ENCODE measurements around the gene FARP1. TPM values are rescaled to one million over a fixed set of nuclear protein-coding genes. Genes with fewer than 3 reads are reported as not detected.

FARP1 gene
- total RNA-seq, 4 donors from 2014 or later, result 103 to 172 (median 129) TPM

DNA sequence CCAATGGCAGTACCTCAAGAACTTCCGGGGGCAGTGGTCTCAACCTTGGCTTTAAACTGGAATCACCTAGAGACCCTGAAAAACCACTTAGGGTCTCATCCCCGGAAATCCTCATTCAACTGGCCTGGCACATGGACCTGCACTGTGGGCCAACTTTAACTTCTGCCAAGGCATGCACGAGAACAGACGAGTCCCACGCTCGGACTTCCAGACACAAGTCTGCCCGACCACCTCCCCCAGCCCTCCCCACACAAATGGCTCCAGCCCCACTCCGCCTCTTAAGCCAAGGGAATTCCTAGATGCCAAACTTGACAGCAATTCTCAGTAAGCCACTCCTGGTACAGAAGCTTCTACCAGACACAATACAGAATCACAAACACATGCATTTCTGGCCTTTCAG, 320.1 kb downstream of the FARP1 start:
- intact Hi-C loops (cut with DNase I), result no loop called here
- TF ChIP-seq, protein P1, sequence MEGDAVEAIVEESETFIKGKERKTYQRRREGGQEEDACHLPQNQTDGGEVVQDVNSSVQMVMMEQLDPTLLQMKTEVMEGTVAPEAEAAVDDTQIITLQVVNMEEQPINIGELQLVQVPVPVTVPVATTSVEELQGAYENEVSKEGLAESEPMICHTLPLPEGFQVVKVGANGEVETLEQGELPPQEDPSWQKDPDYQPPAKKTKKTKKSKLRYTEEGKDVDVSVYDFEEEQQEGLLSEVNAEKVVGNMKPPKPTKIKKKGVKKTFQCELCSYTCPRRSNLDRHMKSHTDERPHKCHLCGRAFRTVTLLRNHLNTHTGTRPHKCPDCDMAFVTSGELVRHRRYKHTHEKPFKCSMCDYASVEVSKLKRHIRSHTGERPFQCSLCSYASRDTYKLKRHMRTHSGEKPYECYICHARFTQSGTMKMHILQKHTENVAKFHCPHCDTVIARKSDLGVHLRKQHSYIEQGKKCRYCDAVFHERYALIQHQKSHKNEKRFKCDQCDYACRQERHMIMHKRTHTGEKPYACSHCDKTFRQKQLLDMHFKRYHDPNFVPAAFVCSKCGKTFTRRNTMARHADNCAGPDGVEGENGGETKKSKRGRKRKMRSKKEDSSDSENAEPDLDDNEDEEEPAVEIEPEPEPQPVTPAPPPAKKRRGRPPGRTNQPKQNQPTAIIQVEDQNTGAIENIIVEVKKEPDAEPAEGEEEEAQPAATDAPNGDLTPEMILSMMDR (IDR thresholded peaks at IDR 0.05), result no peak
- no peak for TF ChIP-seq POLR2A (IDR thresholded peaks at IDR 0.05)
- Histone ChIP-seq H3K4me3 (replicated peaks in 1 of 3) (no peak overlapping the region), H3K27ac (peak overlapping the region; percentile 1 to 64 (median 2)), H3K27me3 (no peaks in the 10 kb centered on the region), H3K9me3 (no peaks in the 10 kb centered on the region), H3K36me3 (peaks cover 19 to 20% of the 10 kb centered on the region in 2 donors), H3K4me1 (peaks cover 10 to 20% of the 10 kb centered on the region in 2 donors)
- DNase-seq, result no peak
- 73 to 87% methylated on average over 4 to 8 of the region's 8 CpGs for WGBS, 2 donors

DNA sequence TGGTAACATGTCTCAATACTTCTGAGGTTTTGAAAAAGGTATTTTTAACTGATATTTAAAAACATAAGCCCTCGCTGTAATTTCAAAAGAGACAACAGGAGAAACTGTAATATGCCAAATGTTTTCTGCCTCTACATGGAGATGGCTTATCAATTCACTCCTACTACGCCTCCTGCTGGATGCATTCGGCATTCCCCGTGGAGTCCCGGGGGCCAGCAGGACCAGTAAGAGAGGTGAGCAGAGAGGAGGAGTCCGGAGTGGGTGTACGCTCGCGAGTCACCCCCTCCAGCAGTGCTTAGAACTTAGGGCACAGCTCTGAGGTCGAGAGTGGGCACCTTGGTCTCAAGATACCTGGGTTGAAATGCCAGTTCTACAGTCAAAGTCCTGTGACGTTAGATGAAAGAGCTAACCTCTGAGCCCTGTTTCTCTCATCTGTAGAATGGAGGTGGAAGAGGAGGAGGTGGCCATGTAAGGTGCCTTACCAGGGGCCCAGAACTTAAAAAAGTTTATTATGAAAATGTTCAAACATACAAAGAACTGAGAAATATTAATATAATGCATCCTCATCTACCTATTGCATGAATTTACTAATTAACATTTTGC, 323.8 kb downstream of the FARP1 start:
- H3K27ac ChIP-seq, result no peak overlapping the region
- no peaks in the 10 kb centered on the region for H3K27me3 ChIP-seq
- intact Hi-C loops (cut with DNase I), result no loop called here
- H3K4me3 ChIP-seq (replicated peaks in 1 of 3), result no peak overlapping the region
- WGBS, 2 donors, result 58 to 63% methylated on average over 11 of the region's 11 CpGs
- no peak for TF ChIP-seq POLR2A (IDR thresholded peaks at IDR 0.05)
- TF ChIP-seq, protein P1 (IDR thresholded peaks at IDR 0.05), result peak in 4 of 6 experiments; percentile 38 to 59 (median 46)
- peaks cover 10 to 20% of the 10 kb centered on the region in 2 donors for H3K4me1 ChIP-seq
- peaks cover 3 to 4% of the 10 kb centered on the region in 2 donors for H3K36me3 ChIP-seq
- no peaks in the 10 kb centered on the region for H3K9me3 ChIP-seq
- DNase-seq, result peak in 1 of 2 donors; percentile 48

DNA sequence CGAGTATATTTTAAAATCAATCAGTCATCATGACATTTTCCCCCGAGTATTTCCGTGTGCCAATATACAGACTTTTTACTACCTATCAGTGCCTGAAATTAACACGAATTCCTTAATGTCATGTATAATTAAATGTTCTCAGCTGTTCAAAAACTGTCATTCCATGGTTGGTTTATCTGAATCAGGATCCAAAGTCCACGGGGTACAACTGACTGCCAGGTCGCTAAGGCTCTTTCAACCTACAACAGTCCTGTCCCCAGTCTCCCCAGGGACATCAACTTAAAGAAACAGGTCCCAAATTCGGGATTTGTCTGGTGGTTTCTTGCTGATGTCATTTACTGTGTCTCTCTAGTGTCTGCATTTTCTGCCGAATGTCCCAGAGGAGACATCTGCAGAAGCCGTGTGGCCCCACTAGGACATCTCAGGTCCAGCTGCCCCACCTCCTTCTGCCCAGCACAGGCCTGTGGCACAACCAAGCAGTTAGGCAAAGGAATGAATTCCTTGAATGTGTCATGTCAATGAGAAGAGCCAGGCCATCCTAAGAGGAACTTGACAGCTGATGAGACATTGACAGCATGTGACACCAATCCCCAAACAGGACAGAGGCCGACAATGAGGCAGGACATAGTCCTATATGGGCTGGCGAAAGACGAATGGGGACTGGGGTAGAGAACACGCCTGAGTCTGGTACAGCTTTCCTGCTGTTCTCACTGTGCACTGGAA, 324.5 kb downstream of the FARP1 start:
- Histone ChIP-seq H3K4me3 (replicated peaks in 1 of 3) (no peak overlapping the region), H3K4me1 (peaks cover 10 to 15% of the 10 kb centered on the region in 2 donors), H3K27me3 (no peaks in the 10 kb centered on the region), H3K36me3 (peaks cover 3 to 8% of the 10 kb centered on the region in 2 donors), H3K27ac (no peak overlapping the region), H3K9me3 (no peaks in the 10 kb centered on the region)
- no peak for DNase-seq
- 88 to 90% methylated on average over 11 to 13 of the region's 13 CpGs for WGBS, 2 donors
- TF ChIP-seq POLR2A (IDR thresholded peaks at IDR 0.05), result no peak
- TF ChIP-seq, protein P1 (IDR thresholded peaks at IDR 0.05), result no peak
- intact Hi-C loops (cut with DNase I), result no loop called here

DNA sequence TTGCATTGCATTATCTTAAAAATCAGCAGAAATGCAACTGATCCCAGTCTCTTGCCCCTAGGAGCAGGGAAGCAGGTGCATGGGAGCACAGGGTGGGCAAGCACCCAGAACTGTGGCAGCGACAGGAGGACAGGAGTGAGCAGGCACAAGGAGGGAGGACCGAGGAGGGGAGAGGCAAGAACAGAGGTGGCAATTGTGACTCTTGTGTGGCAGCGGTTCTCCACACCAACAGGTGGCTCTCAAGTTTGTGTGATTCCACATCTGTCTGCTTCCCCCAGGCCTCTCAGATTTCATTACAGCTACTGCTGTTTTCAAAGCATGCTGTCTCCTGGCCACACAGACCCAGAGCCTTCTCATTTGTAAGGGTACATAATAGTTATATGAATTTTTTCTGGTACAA, 325.5 kb downstream of the FARP1 start:
- TF ChIP-seq, protein P1 (IDR thresholded peaks at IDR 0.05), result no peak
- TF ChIP-seq POLR2A (IDR thresholded peaks at IDR 0.05), result no peak
- intact Hi-C loops (cut with DNase I), result no loop called here
- DNase-seq, result no peak
- peaks cover 6 to 7% of the 10 kb centered on the region in 2 donors for H3K4me1 ChIP-seq
- no peak overlapping the region for H3K27ac ChIP-seq
- H3K27me3 ChIP-seq, result no peaks in the 10 kb centered on the region
- H3K9me3 ChIP-seq, result no peaks in the 10 kb centered on the region
- 80 to 87% methylated on average over 3 of the region's 3 CpGs for WGBS, 2 donors
- peaks cover 3 to 8% of the 10 kb centered on the region in 2 donors for H3K36me3 ChIP-seq
- H3K4me3 ChIP-seq (replicated peaks in 1 of 3), result no peak overlapping the region

DNA sequence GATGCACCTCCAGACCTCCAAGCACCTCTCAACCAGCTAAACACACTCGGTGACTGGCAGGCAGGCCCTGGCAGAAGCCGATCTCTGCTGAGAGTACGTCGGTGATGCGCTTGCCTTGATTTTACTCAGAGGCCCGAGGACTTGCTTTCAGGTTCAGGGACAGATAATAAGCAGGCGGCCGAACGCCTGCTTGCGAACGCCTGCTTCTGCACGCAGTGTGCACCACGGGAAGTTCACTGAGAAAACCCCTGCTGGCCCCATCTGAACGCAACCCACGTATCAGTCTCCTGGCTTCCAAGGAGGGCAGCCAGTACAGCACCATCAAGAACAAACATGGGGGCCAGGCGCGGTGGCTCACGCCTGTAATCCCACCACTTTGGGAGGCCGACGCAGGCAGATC, 326.0 kb downstream of the FARP1 start:
- no peak overlapping the region for H3K27ac ChIP-seq

More for the DNA sequence above, 326.0 kb downstream of the FARP1 start:
- intact Hi-C loops (cut with DNase I), result no loop called here
- H3K4me1 ChIP-seq, result peaks cover under 1 to 4% of the 10 kb centered on the region in 2 donors
- no peaks in the 10 kb centered on the region for H3K27me3 ChIP-seq
- 92 to 93% methylated on average over 18 to 20 of the region's 20 CpGs for WGBS, 2 donors
- no peak overlapping the region for H3K4me3 ChIP-seq (replicated peaks in 1 of 3)
- no peak for TF ChIP-seq POLR2A (IDR thresholded peaks at IDR 0.05)
- TF ChIP-seq, protein P1 (IDR thresholded peaks at IDR 0.05), result no peak
- H3K36me3 ChIP-seq, result peaks cover 8 to 12% of the 10 kb centered on the region in 2 donors
- DNase-seq, result no peak
- H3K9me3 ChIP-seq, result no peaks in the 10 kb centered on the region
